Uterus (tissue), 4 donors: ENCODE measurements around the gene IBTK. TPM values are rescaled to one million over a fixed set of nuclear protein-coding genes. Genes with fewer than 3 reads are reported as not detected.

Experiments used
- DNase-seq, 2 donors: peaks; one replicate each; pipeline ENCODE4 v3.0.0-alpha.2; 2019 to 2020
- H3K27ac ChIP-seq, 2 donors: fragments of 200-600 bp; sonication (generic); 1 replicate in 1 of 2; 2 replicates in 1 of 2; pipeline ENCODE4 v1.5.1; 2016 to 2018
- H3K27me3 ChIP-seq, 2 donors: fragments of 200-600 bp; sonication (generic); one replicate each; pipeline ENCODE4 v1.5.1; 2018 to 2019; ENCODE audit warnings: control low read depth in 1 of 2
- H3K36me3 ChIP-seq, 2 donors: fragments of 200-600 bp; sonication (generic); one replicate each; pipeline ENCODE4 v1.5.1; 2019; ENCODE audit warnings: control low read depth in 1 of 2
- H3K4me1 ChIP-seq, 2 donors: fragments of 200-600 bp; sonication (generic); one replicate each; pipeline ENCODE4 v1.5.1; 2018 to 2019; ENCODE audit warnings: control low read depth in 1 of 2
- H3K4me3 ChIP-seq, 2 donors: fragments of 200-600 bp; sonication (generic); 1 replicate in 1 of 2; 2 replicates in 1 of 2; pipeline ENCODE4 v1.5.1; 2018 to 2019; ENCODE audit warnings: mild to moderate bottlenecking in 1 of 2
- H3K9me3 ChIP-seq, 2 donors: fragments of 200-600 bp; sonication (generic); one replicate each; pipeline ENCODE4 v1.5.1; 2019; ENCODE audit warnings: control low read depth in 1 of 2
- POLR2A ChIP-seq, 2 donors: fragments of 450-650 bp; IDR thresholded peaks; one replicate each; pipeline ENCODE4 v1.6.1; 2016; ENCODE audit warnings: antibody characterized with exemption in 2 of 2, mild to moderate bottlenecking in 1 of 2, moderate library complexity in 1 of 2
- intact Hi-C: fragments of 100-400 bp; cut with DNase I; formaldehyde crosslinking; loops from one replicate; pipeline ENCODE4 v1.15.1; 2023; ENCODE audit warnings: low total_unique reads
- small RNA-seq: library from RNA; depleted of rRNA; stranded (forward); fragments of <200 nt; gene quantifications from one replicate; pipeline ENCODE3, GENCODE V24; 2016
- total RNA-seq, 4 donors: library from RNA; depleted of rRNA in 3 of 4; stranded (reverse); fragments of >200 nt in 3 of 4; gene quantifications; one replicate each; pipeline versions ENCODE4 v1.1.0 to v1.2.4, GENCODE V29; 2014 to 2023
- TF ChIP-seq, protein P1 (sequence below), 4 experiments: fragments of 200-600 bp in 2 of 4; fragments of 450-650 bp in 2 of 4; sonication (generic) in 2 of 4; IDR thresholded peaks; one replicate each; pipeline ENCODE4 v1.5.1; 2016 to 2019; ENCODE audit warnings: antibody characterized with exemption in 4 of 4, mild to moderate bottlenecking in 2 of 4, moderate library complexity in 1 of 4
- donor health status: DM: yes; HTN: yes; CAD: no.

IBTK gene
- total RNA-seq, 4 donors from 2014 or later = 17.7 to 82.6 (median 34.3) TPM

DNA sequence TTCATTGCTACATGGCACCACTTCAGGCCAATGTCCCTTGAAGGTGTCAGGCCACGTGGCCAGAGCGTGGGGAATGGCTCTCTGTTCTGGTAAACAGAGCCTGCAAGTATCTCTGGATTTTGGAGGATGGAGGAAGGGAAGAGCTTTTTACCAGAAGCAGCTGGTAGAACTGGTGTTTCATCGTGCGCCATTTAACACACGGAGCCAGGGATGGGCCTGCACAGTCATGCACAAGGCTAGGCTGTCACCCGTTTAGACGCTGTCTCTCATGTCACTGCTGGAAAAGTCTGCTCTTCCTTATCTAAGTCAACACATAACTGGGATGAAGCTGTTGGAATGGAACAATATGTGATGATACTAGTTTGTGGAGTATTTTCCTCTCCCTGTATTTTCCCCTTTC, 123.9 kb downstream of the IBTK start:
- Histone ChIP-seq H3K4me1 (no peaks in the 10 kb centered on the region), H3K36me3 (no peaks in the 10 kb centered on the region), H3K4me3 (no peak overlapping the region), H3K9me3 (no peaks in the 10 kb centered on the region), H3K27me3 (no peaks in the 10 kb centered on the region), H3K27ac (no peak overlapping the region)
- TF ChIP-seq, protein P1, sequence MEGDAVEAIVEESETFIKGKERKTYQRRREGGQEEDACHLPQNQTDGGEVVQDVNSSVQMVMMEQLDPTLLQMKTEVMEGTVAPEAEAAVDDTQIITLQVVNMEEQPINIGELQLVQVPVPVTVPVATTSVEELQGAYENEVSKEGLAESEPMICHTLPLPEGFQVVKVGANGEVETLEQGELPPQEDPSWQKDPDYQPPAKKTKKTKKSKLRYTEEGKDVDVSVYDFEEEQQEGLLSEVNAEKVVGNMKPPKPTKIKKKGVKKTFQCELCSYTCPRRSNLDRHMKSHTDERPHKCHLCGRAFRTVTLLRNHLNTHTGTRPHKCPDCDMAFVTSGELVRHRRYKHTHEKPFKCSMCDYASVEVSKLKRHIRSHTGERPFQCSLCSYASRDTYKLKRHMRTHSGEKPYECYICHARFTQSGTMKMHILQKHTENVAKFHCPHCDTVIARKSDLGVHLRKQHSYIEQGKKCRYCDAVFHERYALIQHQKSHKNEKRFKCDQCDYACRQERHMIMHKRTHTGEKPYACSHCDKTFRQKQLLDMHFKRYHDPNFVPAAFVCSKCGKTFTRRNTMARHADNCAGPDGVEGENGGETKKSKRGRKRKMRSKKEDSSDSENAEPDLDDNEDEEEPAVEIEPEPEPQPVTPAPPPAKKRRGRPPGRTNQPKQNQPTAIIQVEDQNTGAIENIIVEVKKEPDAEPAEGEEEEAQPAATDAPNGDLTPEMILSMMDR (IDR thresholded peaks at IDR 0.05) = no peak
- TF ChIP-seq POLR2A (IDR thresholded peaks at IDR 0.05) = no peak
- DNase-seq = no peak
- intact Hi-C loops = no loop called here

Small RNA genes lying within 50 kb of the gene (small RNA-seq; reads per million reads assigned to genes)
- gene RNU6-130P = not detected

Other genes with a start within 250 kb of the IBTK start
- gene TPBG, start 116.1 kb upstream of the IBTK start, total RNA-seq = 10 to 100 TPM; 11.5 to 37.5 (median 29.6) TPM